GM18505 (cell line): ENCODE results near the gene NTNG2.
"Not testable (repeated sequence)": the region's sequence is repeated elsewhere in the genome, so short reads cannot be mapped to it uniquely, and the experiment has no call there.

Experiments
- ATAC-seq: cut with Tn5 transposase; IDR thresholded peaks from one replicate; pipeline ENCODE4 v1.9.1; 2021; ENCODE audit not compliant: unreplicated experiment
- POLR2A ChIP-seq: IDR thresholded peaks from 4 replicates; pipeline ENCODE4 v1.6.1; 2011; ENCODE audit warnings: borderline replicate concordance; ENCODE audit not compliant: insufficient read depth, insufficient read length; ENCODE audit errors: extremely low read depth

NTNG2 gene

DNA sequence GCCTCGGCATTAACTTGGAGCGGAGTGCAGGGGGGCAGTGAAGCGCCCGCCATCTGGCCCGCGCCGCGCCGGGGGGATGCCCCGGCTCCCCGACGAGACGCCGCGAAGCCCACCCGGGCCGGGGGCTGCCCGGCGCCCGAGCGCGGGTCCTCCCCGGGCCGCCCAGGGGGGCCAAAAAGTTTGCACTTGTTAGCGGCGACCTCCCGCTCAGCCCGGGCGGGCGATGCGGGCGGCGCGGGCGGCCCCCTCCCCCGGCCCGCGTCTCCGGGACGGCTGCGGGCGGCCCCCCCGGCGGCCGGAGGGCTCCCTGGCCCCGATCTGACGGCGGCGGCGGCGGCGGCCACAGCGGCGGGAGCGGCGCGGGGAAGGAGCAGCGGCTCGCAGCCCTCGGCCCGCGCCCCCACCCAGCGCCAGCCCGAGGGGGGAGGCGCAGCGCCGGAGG, at the start of gene NTNG2:
Gene NTNG2, plus strand, starts transcription at position 316 of the 442 bp plus-strand sequence. CDS start 4,774 bp downstream, outside the sequence.
- no peak for TF ChIP-seq POLR2A
- no peak for ATAC-seq

GRCh38 chr9:132114102-132114707, 47.7 kb upstream of the NTNG2 start:
- ATAC-seq, result no peak
- TF ChIP-seq POLR2A, result no peak

GRCh38 chr9:132116583-132116982, 45.3 kb upstream of the NTNG2 start:
- TF ChIP-seq POLR2A, result no peak

GRCh38 chr9:132117694-132118093, 44.2 kb upstream of the NTNG2 start:
- TF ChIP-seq POLR2A, result no peak
- ATAC-seq, result no peak

More at GRCh38 chr9:132116583-132116982, 45.3 kb upstream of the NTNG2 start:
- no peak for ATAC-seq

GRCh38 chr9:132121021-132121420, 40.8 kb upstream of the NTNG2 start:
- TF ChIP-seq POLR2A, result no peak
- ATAC-seq, result no peak

GRCh38 chr9:132124800-132125199, 37.1 kb upstream of the NTNG2 start:
- TF ChIP-seq POLR2A, result no peak
- ATAC-seq, result no peak

DNA sequence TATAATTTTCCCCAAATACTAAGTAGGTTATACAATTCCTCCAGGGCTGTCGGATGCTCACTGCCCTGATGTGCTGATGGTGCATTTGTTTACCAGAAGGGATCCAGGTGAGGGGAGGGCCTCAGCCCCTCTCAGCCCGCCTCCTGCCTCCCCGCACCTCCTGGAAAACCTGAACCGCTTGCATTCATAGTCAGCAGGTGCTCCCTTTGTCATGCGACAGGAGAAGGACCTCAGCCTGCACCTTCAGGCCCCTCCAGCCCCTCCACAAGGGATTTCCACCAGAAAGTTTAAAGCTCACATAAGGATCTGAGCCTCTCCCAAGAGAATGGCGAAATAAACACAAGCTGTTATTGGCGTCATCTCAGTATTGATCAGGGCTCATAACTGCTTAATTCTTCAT, 36.5 kb upstream of the NTNG2 start:
- no peak for ATAC-seq
- TF ChIP-seq POLR2A, result no peak

- no peak for TF ChIP-seq POLR2A
- ATAC-seq, result no peak
These were observed 35.7 kb upstream of the NTNG2 start for GRCh38 chr9:132125944-132126679.

- ATAC-seq, result no peak
- TF ChIP-seq POLR2A, result no peak
These were observed 35.1 kb upstream of the NTNG2 start for GRCh38 chr9:132126680-132127236.

- ATAC-seq, result no peak
- TF ChIP-seq POLR2A, result no peak
These were observed 33.8 kb upstream of the NTNG2 start for GRCh38 chr9:132127888-132128534.

DNA sequence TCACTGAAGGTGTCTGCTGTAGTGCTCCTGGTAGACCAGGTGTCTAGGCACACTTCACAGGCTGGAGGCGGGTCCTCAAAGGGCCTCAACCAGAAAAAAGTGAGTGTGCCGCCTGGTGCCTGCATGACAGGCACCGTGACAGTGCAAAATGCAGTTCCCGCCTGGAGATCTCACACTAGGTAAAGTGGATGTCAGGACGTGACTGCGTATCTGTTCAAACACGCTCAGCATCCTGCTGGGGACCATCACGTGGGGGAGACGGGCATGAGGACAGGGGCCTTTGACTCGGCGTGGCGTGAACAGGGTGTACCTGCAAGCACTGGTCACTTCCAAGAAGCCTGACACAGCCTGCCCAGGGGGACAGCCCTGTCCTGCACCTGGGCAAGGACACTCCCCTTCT, 32.3 kb upstream of the NTNG2 start:
- TF ChIP-seq POLR2A, result no peak
- no peak for ATAC-seq

DNA sequence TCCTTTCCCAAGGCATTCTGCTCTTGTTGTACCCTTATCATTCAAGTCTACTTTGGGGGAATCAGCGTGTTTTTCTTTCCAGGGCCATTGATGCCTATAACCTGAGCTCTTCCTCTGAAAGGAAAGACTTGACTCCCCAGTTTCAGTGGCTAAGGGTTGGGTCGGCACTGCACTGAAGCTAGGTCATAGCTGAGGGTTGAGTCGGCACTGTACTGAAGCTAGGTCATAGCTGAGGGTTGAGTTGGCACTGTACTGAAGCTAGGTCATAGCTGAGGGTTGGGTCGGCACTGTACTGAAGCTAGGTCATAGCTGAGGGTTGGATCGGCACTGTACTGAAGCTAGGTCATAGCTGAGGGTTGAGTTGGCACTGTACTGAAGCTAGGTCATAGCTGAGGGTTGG, 27.8 kb upstream of the NTNG2 start:
- ATAC-seq, result not testable (repeated sequence)

- ATAC-seq, result no peak
- TF ChIP-seq POLR2A, result no peak
These were observed 26.4 kb upstream of the NTNG2 start for GRCh38 chr9:132135456-132135855.
